ENCODE measurements around the gene ALKBH5. TPM values are rescaled to one million over a fixed set of nuclear protein-coding genes. Genes with fewer than 3 reads are reported as not detected.

ALKBH5 gene
- total RNA-seq, 1 experiment from 2014 or later: 105 TPM

DNA sequence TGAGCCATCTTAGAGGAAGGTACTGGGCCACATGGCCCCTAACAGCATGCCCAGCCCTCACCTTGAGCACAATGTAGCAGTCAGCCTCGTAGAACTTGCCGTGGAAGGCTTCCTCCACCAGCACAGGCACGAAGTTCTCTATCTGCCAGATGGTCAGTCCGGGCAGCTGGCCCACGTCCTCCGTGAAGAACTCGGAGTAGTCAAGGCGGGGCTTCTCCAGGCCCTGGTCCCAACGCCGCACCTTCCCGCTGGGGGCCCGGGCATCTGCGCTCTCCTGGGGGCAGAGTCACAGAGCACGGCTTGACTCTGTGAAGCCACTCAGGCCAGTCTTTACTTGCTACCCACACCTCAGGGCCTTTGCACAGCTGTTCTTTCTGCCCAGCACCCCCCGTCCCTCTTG lies 67.6 kb downstream of the ALKBH5 start:
- Mint-ChIP-seq H3K27me3 (ENCODE audit: low read depth) (no peaks in the 10 kb centered on the region), H3K4me1 (peaks cover 17% of the 10 kb centered on the region), H3K9me3 (no peaks in the 10 kb centered on the region), H3K36me3 (peaks cover 61% of the 10 kb centered on the region), H3K4me3 (no peak overlapping the region), H3K27ac (no peak overlapping the region)
- TF ChIP-seq TEAD4 (CRISPR knock-in tag; IDR thresholded peaks at IDR 0.05): no peak
- no peak for TF ChIP-seq JAZF1 (CRISPR knock-in tag; IDR thresholded peaks at IDR 0.05)
- no peak for TF ChIP-seq TP53 (CRISPR knock-in tag; IDR thresholded peaks at IDR 0.05)
- TF ChIP-seq, protein P1, sequence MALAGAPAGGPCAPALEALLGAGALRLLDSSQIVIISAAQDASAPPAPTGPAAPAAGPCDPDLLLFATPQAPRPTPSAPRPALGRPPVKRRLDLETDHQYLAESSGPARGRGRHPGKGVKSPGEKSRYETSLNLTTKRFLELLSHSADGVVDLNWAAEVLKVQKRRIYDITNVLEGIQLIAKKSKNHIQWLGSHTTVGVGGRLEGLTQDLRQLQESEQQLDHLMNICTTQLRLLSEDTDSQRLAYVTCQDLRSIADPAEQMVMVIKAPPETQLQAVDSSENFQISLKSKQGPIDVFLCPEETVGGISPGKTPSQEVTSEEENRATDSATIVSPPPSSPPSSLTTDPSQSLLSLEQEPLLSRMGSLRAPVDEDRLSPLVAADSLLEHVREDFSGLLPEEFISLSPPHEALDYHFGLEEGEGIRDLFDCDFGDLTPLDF (CRISPR knock-in tag; IDR thresholded peaks at IDR 0.05): no peak
- TF ChIP-seq NR1H2 (CRISPR knock-in tag; IDR thresholded peaks at IDR 0.05): no peak
- TF ChIP-seq, protein P2, sequence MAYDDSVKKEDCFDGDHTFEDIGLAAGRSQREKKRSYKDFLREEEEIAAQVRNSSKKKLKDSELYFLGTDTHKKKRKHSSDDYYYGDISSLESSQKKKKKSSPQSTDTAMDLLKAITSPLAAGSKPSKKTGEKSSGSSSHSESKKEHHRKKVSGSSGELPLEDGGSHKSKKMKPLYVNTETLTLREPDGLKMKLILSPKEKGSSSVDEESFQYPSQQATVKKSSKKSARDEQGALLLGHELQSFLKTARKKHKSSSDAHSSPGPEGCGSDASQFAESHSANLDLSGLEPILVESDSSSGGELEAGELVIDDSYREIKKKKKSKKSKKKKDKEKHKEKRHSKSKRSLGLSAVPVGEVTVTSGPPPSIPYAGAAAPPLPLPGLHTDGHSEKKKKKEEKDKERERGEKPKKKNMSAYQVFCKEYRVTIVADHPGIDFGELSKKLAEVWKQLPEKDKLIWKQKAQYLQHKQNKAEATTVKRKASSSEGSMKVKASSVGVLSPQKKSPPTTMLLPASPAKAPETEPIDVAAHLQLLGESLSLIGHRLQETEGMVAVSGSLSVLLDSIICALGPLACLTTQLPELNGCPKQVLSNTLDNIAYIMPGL (CRISPR knock-in tag; IDR thresholded peaks at IDR 0.05): no peak
- TF ChIP-seq PRRX2 (CRISPR knock-in tag; IDR thresholded peaks at IDR 0.05): no peak
- TF ChIP-seq RORB (CRISPR knock-in tag; IDR thresholded peaks at IDR 0.05): no peak
- no peak for TF ChIP-seq CREB1 (CRISPR knock-in tag; IDR thresholded peaks at IDR 0.05)
- TF ChIP-seq, protein P3, sequence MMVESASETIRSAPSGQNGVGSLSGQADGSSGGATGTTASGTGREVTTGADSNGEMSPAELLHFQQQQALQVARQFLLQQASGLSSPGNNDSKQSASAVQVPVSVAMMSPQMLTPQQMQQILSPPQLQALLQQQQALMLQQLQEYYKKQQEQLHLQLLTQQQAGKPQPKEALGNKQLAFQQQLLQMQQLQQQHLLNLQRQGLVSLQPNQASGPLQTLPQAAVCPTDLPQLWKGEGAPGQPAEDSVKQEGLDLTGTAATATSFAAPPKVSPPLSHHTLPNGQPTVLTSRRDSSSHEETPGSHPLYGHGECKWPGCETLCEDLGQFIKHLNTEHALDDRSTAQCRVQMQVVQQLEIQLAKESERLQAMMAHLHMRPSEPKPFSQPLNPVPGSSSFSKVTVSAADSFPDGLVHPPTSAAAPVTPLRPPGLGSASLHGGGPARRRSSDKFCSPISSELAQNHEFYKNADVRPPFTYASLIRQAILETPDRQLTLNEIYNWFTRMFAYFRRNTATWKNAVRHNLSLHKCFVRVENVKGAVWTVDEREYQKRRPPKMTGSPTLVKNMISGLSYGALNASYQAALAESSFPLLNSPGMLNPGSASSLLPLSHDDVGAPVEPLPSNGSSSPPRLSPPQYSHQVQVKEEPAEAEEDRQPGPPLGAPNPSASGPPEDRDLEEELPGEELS (CRISPR knock-in tag; IDR thresholded peaks at IDR 0.05): no peak
- no peak for TF ChIP-seq NR3C1 (CRISPR knock-in tag; conservative IDR thresholded peaks at IDR 0.05; ENCODE audit: low read depth)
- TF ChIP-seq ZNF121 (CRISPR knock-in tag; IDR thresholded peaks at IDR 0.05): no peak
- TF ChIP-seq JUN (CRISPR knock-in tag; IDR thresholded peaks at IDR 0.05): no peak
- TF ChIP-seq OVOL2 (CRISPR knock-in tag; IDR thresholded peaks at IDR 0.05; ENCODE audit: borderline replicate concordance): no peak
- TF ChIP-seq, protein P4, sequence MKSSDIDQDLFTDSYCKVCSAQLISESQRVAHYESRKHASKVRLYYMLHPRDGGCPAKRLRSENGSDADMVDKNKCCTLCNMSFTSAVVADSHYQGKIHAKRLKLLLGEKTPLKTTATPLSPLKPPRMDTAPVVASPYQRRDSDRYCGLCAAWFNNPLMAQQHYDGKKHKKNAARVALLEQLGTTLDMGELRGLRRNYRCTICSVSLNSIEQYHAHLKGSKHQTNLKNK (CRISPR knock-in tag; IDR thresholded peaks at IDR 0.05): no peak
- TF ChIP-seq ZNF671 (CRISPR knock-in tag; IDR thresholded peaks at IDR 0.05): no peak
- TF ChIP-seq, protein P5, sequence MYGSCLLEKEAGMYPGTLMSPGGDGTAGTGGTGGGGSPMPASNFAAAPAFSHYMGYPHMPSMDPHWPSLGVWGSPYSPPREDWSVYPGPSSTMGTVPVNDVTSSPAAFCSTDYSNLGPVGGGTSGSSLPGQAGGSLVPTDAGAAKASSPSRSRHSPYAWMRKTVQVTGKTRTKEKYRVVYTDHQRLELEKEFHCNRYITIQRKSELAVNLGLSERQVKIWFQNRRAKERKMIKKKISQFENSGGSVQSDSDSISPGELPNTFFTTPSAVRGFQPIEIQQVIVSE (CRISPR knock-in tag; IDR thresholded peaks at IDR 0.05; ENCODE audit: borderline replicate concordance): no peak
- TF ChIP-seq, protein P6, sequence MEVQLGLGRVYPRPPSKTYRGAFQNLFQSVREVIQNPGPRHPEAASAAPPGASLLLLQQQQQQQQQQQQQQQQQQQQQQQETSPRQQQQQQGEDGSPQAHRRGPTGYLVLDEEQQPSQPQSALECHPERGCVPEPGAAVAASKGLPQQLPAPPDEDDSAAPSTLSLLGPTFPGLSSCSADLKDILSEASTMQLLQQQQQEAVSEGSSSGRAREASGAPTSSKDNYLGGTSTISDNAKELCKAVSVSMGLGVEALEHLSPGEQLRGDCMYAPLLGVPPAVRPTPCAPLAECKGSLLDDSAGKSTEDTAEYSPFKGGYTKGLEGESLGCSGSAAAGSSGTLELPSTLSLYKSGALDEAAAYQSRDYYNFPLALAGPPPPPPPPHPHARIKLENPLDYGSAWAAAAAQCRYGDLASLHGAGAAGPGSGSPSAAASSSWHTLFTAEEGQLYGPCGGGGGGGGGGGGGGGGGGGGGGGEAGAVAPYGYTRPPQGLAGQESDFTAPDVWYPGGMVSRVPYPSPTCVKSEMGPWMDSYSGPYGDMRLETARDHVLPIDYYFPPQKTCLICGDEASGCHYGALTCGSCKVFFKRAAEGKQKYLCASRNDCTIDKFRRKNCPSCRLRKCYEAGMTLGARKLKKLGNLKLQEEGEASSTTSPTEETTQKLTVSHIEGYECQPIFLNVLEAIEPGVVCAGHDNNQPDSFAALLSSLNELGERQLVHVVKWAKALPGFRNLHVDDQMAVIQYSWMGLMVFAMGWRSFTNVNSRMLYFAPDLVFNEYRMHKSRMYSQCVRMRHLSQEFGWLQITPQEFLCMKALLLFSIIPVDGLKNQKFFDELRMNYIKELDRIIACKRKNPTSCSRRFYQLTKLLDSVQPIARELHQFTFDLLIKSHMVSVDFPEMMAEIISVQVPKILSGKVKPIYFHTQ (CRISPR knock-in tag; IDR thresholded peaks at IDR 0.05): no peak
- TF ChIP-seq, protein P7, sequence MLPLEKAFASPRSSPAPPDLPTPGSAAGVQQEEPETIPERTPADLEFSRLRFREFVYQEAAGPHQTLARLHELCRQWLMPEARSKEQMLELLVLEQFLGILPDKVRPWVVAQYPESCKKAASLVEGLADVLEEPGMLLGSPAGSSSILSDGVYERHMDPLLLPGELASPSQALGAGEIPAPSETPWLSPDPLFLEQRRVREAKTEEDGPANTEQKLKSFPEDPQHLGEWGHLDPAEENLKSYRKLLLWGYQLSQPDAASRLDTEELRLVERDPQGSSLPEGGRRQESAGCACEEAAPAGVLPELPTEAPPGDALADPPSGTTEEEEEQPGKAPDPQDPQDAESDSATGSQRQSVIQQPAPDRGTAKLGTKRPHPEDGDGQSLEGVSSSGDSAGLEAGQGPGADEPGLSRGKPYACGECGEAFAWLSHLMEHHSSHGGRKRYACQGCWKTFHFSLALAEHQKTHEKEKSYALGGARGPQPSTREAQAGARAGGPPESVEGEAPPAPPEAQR (CRISPR knock-in tag; IDR thresholded peaks at IDR 0.05): no peak
- ATAC-seq (no peak), DNase-seq (ENCODE audit: low spot score) (no peak)
- ChIA-PET CTCF (interaction anchor here (0.9 kb wide), 1 partner anchor 70 kb away, joined by 3 read pairs; no protein-coding TSS in a partner anchor), POLR2A (no interaction called here)

Data from WTC11 (cell line).